IPS DF 6.9 (cell line): ENCODE measurements around the gene GSTO2.

Experiments
- DNase-seq: peaks from one replicate; pipeline ENCODE4 v3.0.0-alpha.2; 2013; ENCODE audit warnings: low read depth, low spot score
- H3K27ac ChIP-seq: one replicate; pipeline ENCODE4 v1.5.1; 2013; ENCODE audit warnings: low read length, control low read depth
- H3K27me3 ChIP-seq: 2 replicates; pipeline ENCODE4 v1.6.1; 2013; ENCODE audit warnings: mild to moderate bottlenecking, low read length; ENCODE audit not compliant: control insufficient read depth, insufficient read depth
- H3K36me3 ChIP-seq: 2 replicates; pipeline ENCODE4 v1.6.1; 2013; ENCODE audit warnings: low read length; ENCODE audit not compliant: control insufficient read depth, insufficient read depth
- H3K4me1 ChIP-seq: 2 replicates; pipeline ENCODE4 v1.6.1; 2013; ENCODE audit warnings: low read length; ENCODE audit not compliant: control insufficient read depth, insufficient read depth
- H3K4me3 ChIP-seq: 2 replicates; pipeline ENCODE4 v1.5.1; 2013; ENCODE audit warnings: mild to moderate bottlenecking, low read length
- H3K9me3 ChIP-seq: 2 replicates; pipeline ENCODE4 v1.6.1; 2013; ENCODE audit warnings: low read length, inconsistent platforms; ENCODE audit not compliant: control insufficient read depth, insufficient read depth
- WGBS: extraction: QIAGEN DNeasy Blood & Tissue Kit; methylation state at CpG from one replicate; pipeline ENCODE4 v1.1.7; 2013; ENCODE audit warnings: mixed read lengths, missing lambda C conversion rate; ENCODE audit not compliant: insufficient read length, insufficient coverage; 5-methylcytosine and 5-hydroxymethylcytosine counted together

Gene GSTO2

DNA sequence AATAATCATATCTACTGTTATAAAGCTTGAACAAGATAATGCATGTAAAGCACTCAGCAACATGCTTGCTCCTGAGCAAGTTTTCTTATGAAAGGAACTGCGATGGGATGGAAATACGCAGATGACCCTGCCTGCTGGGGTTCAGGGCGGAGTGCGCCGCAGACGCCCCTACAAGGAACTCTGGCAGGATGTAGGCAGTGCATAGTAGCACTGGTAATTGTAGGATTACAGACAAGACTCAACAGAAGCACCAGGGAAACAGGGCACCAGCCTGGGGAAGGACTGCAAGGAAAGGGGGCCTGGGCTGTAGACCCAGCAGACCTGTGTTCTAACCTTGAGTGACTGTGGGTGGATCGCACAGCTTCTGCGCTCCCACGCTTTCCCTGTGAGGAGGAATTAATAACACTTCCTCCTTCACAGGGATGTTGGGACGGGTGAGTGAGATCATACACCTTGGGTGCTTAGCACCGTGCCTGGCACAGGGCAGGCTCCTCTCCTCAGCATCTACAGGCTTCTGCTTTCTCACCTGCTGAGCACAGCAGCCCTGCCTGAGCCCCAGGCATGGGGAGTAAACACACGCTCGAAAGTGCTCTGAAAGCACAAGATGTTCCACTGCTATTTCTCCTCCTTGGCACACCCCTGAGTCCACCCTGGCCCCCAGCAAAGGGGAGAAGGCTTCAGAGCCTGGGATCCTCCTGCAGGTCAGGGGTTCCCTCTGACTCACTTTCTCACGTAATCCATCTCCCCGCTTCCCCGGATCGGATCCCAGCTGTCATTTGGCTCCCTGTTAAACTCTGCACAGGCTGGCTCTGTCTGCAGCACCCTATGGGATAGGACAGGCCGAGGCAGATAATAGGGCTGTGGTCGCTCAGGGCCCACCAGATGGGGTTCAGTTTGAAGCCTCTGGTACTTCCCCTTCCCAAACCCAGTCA, 50.1 kb downstream of the GSTO2 start:
- Histone ChIP-seq H3K27ac (no peak overlapping the region), H3K4me1 (peaks cover 24% of the 10 kb centered on the region), H3K36me3 (peaks cover 15% of the 10 kb centered on the region), H3K4me3 (no peak overlapping the region), H3K9me3 (no peaks in the 10 kb centered on the region), H3K27me3 (no peaks in the 10 kb centered on the region)
- no CpG with 5 or more reads among the region's 19 CpGs for WGBS
- DNase-seq = no peak

DNA sequence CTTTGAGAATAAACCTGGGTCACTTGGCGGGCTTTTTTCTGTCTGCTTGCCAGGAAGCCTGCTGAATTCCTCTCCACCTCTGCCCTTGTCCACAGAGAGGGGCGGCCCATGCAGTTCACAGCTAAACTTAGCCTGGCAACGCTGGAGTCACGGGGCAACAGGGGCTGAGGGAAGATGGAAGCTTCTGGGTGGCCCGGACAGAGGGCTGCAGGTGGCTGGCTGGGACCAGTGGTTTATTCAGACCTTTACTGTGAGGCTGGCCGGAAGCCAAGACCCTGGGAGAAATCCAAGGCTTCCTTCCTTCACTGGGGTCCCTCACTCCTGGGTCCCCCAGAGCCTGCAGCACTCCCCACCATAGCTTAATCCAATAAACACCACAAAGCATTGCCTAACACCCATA, 52.2 kb downstream of the GSTO2 start:
- DNase-seq = no peak
- H3K36me3 ChIP-seq = no peaks in the 10 kb centered on the region
- no CpG with 5 or more reads among the region's 6 CpGs for WGBS

DNA sequence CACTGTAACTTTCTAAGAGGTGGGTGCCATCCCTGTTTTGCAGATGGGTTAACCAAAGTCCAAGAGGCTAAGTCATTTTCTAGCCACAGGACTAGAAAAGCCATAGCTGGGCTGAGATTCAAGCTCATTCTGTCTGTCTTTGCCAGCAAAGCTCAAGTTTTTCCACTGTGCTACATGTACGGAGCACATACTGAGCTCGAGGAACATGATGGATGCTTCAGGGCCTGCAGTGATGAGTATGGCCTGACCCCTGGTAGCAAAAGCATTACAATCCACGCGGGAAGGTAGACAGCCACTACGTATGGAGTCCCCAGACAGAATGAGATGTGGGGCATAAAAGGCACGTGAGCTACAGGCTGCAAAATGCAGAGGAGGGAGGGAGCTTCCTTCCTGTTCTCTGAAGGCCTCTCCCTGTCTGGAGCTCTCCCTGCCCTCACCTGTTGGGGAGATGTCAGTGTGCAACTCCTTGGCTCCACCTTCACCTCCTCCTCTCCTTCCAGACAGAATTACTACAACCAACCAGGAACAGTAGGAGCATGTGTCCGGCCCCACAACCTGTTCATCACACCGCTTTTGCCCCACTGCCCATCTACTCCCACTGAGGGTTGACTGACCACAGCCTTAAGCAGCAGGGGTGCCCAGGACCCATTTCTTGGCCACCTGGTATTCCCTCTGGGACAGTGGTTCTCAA, 52.9 kb downstream of the GSTO2 start:
- Histone ChIP-seq H3K9me3 (no peaks in the 10 kb centered on the region), H3K4me1 (peaks cover 25% of the 10 kb centered on the region), H3K27me3 (no peaks in the 10 kb centered on the region), H3K36me3 (no peaks in the 10 kb centered on the region), H3K27ac (no peak overlapping the region), H3K4me3 (no peak overlapping the region)
- DNase-seq = no peak
- no CpG with 5 or more reads among the region's 8 CpGs for WGBS

More for the DNA sequence above, 52.2 kb downstream of the GSTO2 start:
- Histone ChIP-seq H3K27me3 (no peaks in the 10 kb centered on the region), H3K9me3 (no peaks in the 10 kb centered on the region), H3K4me1 (peaks cover 24% of the 10 kb centered on the region), H3K27ac (no peak overlapping the region), H3K4me3 (no peak overlapping the region)

DNA sequence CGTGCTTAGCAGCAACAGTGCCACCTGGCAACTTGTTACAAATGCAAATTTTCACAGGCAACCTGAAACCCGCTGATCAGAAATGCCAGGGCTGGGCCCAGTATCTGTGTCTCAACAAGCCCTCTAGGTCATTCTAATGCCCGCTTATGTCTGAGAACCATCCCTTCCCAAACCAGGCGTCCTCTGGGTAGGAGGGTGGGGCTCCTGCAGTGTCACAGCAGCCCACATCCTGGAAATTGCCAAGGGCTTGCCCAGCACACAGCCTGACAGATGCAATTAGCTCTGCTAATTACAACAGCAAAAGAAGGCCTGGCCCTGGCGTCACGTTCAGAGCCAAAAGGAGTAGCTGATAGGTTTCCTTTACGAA, 53.4 kb downstream of the GSTO2 start:
- H3K36me3 ChIP-seq = no peaks in the 10 kb centered on the region
- no peak for DNase-seq
- WGBS = no CpG with 5 or more reads among the region's 7 CpGs
- H3K27me3 ChIP-seq = no peaks in the 10 kb centered on the region
- no peak overlapping the region for H3K4me3 ChIP-seq
- no peaks in the 10 kb centered on the region for H3K9me3 ChIP-seq
- H3K27ac ChIP-seq = no peak overlapping the region
- peaks cover 29% of the 10 kb centered on the region for H3K4me1 ChIP-seq

DNA sequence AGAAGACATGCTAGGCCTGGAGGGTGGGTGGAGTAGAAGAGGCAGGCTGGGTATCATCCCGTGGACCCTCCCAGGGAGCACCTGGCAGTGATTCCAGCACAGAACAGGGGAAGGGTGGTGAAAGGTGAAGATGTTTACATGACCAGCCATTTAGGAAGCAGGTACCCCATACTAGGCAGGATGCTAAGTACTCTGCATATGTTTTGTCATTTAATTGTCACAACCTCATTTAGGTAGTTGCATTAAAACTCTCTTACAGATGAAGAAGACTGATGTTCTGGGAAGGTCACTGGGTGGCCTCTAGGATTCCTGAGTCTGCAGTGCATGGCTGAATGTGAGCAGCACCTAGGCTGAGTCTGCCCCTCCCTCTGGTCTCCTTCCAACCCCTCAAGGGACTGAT, 54.1 kb downstream of the GSTO2 start:
- WGBS = no CpG with 5 or more reads among the region's 1 CpG
- Histone ChIP-seq H3K27ac (no peak overlapping the region), H3K4me1 (peaks cover 31% of the 10 kb centered on the region)

DNA sequence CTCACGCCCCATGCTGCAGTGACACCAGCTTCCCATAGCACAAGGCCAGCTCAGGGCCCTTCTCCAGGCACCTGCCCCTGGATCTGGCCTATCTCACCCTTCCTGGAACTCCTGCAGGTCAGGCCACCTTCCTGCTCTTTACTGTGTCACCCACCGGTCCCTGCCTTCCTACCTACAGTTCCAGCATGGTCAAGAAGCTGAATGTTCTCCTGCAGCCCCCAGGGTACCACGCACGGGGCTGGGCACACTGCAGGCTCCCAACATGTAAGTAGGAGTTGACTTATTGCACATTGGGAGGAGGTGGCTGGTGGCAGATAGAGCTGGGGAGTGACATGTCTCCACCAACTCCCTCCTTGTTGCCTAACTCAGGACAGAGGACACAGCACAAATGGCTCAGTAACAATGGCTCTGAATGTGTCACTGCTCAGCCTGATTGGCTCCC, 54.8 kb downstream of the GSTO2 start:
- H3K27ac ChIP-seq = no peak overlapping the region
- no CpG with 5 or more reads among the region's 4 CpGs for WGBS

More for the DNA sequence above, 54.1 kb downstream of the GSTO2 start:
- Histone ChIP-seq H3K4me3 (no peak overlapping the region), H3K9me3 (no peaks in the 10 kb centered on the region), H3K27me3 (no peaks in the 10 kb centered on the region), H3K36me3 (no peaks in the 10 kb centered on the region)
- DNase-seq = no peak

DNA sequence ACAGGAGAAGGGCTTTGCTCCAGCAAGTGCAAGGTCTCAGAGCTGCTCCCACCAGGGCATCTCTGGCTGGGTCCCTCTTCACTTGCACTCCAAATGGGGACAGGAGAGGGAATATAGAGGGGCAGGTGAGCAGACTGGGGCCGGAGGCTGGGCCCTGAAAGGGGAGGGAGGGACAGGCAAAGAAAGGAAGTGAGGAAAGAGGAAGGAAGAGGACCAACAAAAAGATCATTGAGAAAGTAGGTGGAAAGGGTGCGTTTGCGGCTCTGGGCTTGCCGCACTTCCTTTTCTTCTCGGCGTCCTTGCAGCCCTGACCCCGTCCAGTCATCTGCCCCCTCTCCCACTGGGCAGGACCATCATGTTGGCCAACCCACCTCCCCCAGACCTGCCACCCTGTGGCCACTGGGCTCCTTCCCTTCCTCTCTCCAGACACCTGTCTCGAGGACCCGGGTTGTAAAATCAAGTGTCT, 55.3 kb downstream of the GSTO2 start:
- Histone ChIP-seq H3K36me3 (no peaks in the 10 kb centered on the region), H3K4me1 (peaks cover 36% of the 10 kb centered on the region), H3K9me3 (no peaks in the 10 kb centered on the region), H3K27ac (no peak overlapping the region), H3K27me3 (no peaks in the 10 kb centered on the region), H3K4me3 (no peak overlapping the region)
- WGBS = no CpG with 5 or more reads among the region's 9 CpGs
- no peak for DNase-seq

More for the DNA sequence above, 54.8 kb downstream of the GSTO2 start:
- Histone ChIP-seq H3K4me1 (peaks cover 33% of the 10 kb centered on the region), H3K36me3 (no peaks in the 10 kb centered on the region), H3K27me3 (no peaks in the 10 kb centered on the region), H3K9me3 (no peaks in the 10 kb centered on the region), H3K4me3 (no peak overlapping the region)
- DNase-seq = no peak

DNA sequence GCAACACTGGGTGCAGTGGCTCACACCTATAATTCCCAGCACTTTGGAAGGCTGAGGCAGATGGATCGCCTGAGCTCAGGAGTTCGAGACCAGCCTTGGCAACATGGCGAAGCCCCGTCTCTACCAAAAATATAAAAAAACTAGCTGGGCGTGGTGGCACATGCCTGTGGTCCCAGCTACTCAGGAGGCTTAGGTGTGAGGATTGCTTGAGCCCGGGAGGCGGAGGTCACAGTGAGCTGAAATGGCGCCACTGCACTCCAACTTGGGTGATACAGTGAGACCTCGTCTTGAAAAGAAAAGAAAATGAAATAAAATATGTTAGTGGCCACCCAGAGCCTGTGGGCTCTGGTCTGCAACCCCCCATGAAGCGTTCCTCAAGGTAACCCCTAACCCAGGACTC, 55.9 kb downstream of the GSTO2 start:
- WGBS = no CpG with 5 or more reads among the region's 10 CpGs
- Histone ChIP-seq H3K4me1 (peaks cover 38% of the 10 kb centered on the region), H3K4me3 (no peak overlapping the region), H3K36me3 (no peaks in the 10 kb centered on the region), H3K9me3 (no peaks in the 10 kb centered on the region), H3K27me3 (no peaks in the 10 kb centered on the region), H3K27ac (no peak overlapping the region)
- DNase-seq = no peak

DNA sequence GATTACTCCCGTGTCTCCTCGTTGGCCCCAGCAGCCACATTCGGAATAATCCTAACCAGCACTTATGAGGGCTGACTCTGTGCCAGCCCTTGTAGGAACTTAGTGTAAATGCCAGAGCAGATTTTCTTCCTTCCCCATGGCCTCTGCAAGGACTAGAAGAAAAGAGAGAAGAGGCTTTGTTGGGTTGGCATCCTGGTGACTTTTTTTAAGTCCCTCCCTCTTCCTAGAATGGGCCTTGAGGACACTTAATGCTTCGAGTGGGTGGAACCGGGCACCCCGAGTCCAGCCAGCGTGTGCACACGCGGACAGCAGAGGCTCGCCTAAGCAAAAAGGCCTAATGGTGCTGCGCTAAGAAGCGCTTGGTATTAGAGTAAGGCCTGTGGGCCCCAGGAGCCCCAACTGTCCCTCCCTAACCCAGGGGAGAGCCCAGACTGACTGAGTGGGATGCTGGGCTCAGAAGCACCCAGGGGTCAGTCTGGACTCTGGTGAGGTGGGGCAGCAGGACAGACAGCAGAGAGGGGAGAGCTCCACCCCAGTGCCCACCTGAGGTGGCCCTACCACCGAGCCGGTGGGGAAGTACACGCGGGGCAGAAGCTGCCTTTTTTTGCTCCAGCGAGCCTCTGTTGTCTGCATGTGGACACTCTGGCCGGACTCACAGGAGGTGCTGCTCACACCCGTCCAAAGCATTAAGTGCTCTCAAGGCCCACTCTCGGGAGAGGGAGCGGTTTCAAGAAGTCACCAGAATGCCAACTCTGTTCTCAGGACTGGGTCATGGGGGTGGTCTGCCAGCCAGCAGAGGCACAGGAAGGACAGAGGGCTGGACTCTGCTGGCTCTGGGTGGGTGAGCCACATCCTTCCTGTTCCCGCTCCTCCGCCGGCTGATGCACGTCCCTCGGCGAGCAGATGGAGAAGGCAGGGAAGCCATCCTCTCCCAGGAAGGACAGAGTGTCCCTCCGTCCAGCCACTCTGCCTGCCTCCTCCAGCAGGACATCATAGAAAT, 56.8 kb downstream of the GSTO2 start:
- Histone ChIP-seq H3K9me3 (no peaks in the 10 kb centered on the region), H3K4me3 (no peak overlapping the region), H3K27ac (no peak overlapping the region), H3K27me3 (no peaks in the 10 kb centered on the region), H3K4me1 (peaks cover 40% of the 10 kb centered on the region), H3K36me3 (no peaks in the 10 kb centered on the region)
- DNase-seq = no peak
- WGBS = no CpG with 5 or more reads among the region's 28 CpGs
